Sigmoid colon (tissue), 7 donors: ENCODE data around the gene HACD2. TPM values are rescaled to one million over a fixed set of nuclear protein-coding genes. Genes with fewer than 3 reads are reported as not detected.

Source experiments
- DNase-seq: peaks from one replicate; pipeline ENCODE4 v3.0.0-alpha.2; 2019
- H3K27ac ChIP-seq, 4 donors: fragments of 200-600 bp; sonication (generic); one replicate each; pipeline ENCODE4 v1.5.1; 2016 to 2019; ENCODE audit warnings: mild to moderate bottlenecking in 1 of 4
- H3K27me3 ChIP-seq, 3 donors: fragments of 200-600 bp; sonication (generic); one replicate each; pipeline ENCODE4 v1.5.1; 2019; ENCODE audit warnings: mild to moderate bottlenecking in 1 of 3
- H3K36me3 ChIP-seq, 4 donors: fragments of 200-600 bp; sonication (generic); one replicate each; pipeline ENCODE4 v1.5.1; 2016 to 2019
- H3K4me1 ChIP-seq, 4 donors: fragments of 200-600 bp; sonication (generic); one replicate each; pipeline ENCODE4 v1.5.1; 2017 to 2019
- H3K4me3 ChIP-seq, 4 donors: fragments of 200-600 bp; sonication (generic); one replicate each; pipeline ENCODE4 v1.5.1; 2017 to 2019; ENCODE audit warnings: mild to moderate bottlenecking in 2 of 4, moderate library complexity in 1 of 4
- H3K9me3 ChIP-seq, 4 donors: fragments of 200-600 bp in 3 of 4; sonication (generic) in 3 of 4; one replicate each; pipeline versions ENCODE4 v1.5.1 to v1.6.1; 2013 to 2019
- EP300 ChIP-seq, 4 donors: sonication (generic); formaldehyde crosslinking; IDR thresholded peaks; one replicate each; pipeline ENCODE4 v1.6.1; 2017; ENCODE audit warnings: antibody characterized with exemption in 4 of 4
- POLR2A ChIP-seq, 2 donors: fragments of 450-650 bp; IDR thresholded peaks; one replicate each; pipeline ENCODE4 v1.6.1; 2016; ENCODE audit warnings: antibody characterized with exemption in 2 of 2, mild to moderate bottlenecking in 2 of 2, moderate library complexity in 2 of 2
- POLR2AphosphoS5 ChIP-seq, 4 donors: sonication (generic); formaldehyde crosslinking; IDR thresholded peaks; one replicate each; pipeline ENCODE4 v1.6.1; 2017; ENCODE audit warnings: antibody characterized with exemption in 4 of 4
- WGBS, 2 donors: extraction: QIAGEN DNeasy Blood & Tissue Kit; methylation state at CpG; one replicate each; pipeline ENCODE4 v1.1.7; 2013; 5-methylcytosine and 5-hydroxymethylcytosine counted together
- intact Hi-C: fragments of 100-400 bp; cut with DNase I; formaldehyde crosslinking; loops from one replicate; pipeline ENCODE4 v1.15.1; 2023
- polyA plus RNA-seq, 3 donors: library from polyadenylated mRNA; stranded (reverse); fragments of 200-250 nt; gene quantifications; one replicate each; pipeline ENCODE4 v1.2.3, GENCODE V29; 2013
- total RNA-seq, 4 donors: library from RNA; depleted of rRNA; stranded (reverse); fragments of >200 nt; gene quantifications; one replicate each; pipeline ENCODE4 v1.1.0, GENCODE V29; 2016
- TF ChIP-seq, protein P1 (sequence below), 4 experiments: fragments of 450-650 bp in 3 of 4; fragments of 200-600 bp in 1 of 4; IDR thresholded peaks; one replicate each; pipeline ENCODE4 v1.5.1; 2016 to 2019; ENCODE audit warnings: antibody characterized with exemption in 4 of 4, mild to moderate bottlenecking in 3 of 4, moderate library complexity in 2 of 4
- donor health status: healthy with polysubstance abuse.
- donor health status: Bipolar disorder and iron deficiency.
- donor health status: healthy.

HACD2 gene
- total and polyA plus RNA-seq, 7 donors: 6.6 to 26.4 (median 18.6) TPM

- WGBS, 2 donors: 63 to 88% methylated on average over 2 of the region's 2 CpGs
- peaks cover 0 to 12% (median 0%) of the 10 kb centered on the region in 4 donors for H3K9me3 ChIP-seq
Measured at GRCh38 chr3:123587401-123587800, 2.5 kb upstream of the HACD2 start.

DNA sequence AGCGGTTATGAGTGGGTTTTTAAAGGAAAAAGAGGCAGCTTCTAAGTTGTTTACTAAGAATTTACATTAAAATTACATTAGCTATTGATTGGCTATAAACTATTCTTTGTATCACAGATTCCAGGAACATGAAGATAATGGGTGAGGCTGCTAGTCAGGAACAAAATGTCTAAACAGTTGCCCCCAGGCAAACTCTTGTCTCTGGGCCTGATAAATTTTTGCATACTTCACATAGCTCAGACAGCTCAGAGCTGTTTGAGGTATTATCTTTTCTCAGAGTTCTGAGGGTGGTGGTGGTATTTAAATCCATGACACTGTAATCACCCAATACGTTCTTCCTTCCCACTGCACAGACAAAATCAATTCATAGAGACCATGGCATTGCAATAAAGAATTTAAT is 2.1 kb upstream of the HACD2 start:
- H3K4me1 ChIP-seq: peaks cover 0 to 22% (median 12%) of the 10 kb centered on the region in 4 donors
- H3K27ac ChIP-seq: no peak overlapping the region
- H3K9me3 ChIP-seq: peaks cover 0 to 12% (median 0%) of the 10 kb centered on the region in 4 donors
- DNase-seq: no peak
- no peaks in the 10 kb centered on the region for H3K36me3 ChIP-seq
- no peaks in the 10 kb centered on the region for H3K27me3 ChIP-seq
- H3K4me3 ChIP-seq: no peak overlapping the region
- intact Hi-C loops: no loop called here
- TF ChIP-seq, protein P1, sequence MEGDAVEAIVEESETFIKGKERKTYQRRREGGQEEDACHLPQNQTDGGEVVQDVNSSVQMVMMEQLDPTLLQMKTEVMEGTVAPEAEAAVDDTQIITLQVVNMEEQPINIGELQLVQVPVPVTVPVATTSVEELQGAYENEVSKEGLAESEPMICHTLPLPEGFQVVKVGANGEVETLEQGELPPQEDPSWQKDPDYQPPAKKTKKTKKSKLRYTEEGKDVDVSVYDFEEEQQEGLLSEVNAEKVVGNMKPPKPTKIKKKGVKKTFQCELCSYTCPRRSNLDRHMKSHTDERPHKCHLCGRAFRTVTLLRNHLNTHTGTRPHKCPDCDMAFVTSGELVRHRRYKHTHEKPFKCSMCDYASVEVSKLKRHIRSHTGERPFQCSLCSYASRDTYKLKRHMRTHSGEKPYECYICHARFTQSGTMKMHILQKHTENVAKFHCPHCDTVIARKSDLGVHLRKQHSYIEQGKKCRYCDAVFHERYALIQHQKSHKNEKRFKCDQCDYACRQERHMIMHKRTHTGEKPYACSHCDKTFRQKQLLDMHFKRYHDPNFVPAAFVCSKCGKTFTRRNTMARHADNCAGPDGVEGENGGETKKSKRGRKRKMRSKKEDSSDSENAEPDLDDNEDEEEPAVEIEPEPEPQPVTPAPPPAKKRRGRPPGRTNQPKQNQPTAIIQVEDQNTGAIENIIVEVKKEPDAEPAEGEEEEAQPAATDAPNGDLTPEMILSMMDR (IDR thresholded peaks at IDR 0.05): no peak
- no peak for TF ChIP-seq POLR2A (IDR thresholded peaks at IDR 0.05)
- TF ChIP-seq POLR2AphosphoS5 (IDR thresholded peaks at IDR 0.05): no peak
- no peak for TF ChIP-seq EP300 (IDR thresholded peaks at IDR 0.05)
- 81 to 89% methylated on average over 2 of the region's 2 CpGs for WGBS, 2 donors

More at GRCh38 chr3:123587401-123587800, 2.5 kb upstream of the HACD2 start:
- H3K27me3 ChIP-seq: no peaks in the 10 kb centered on the region
- H3K27ac ChIP-seq: no peak overlapping the region
- DNase-seq: no peak
- TF ChIP-seq POLR2AphosphoS5 (IDR thresholded peaks at IDR 0.05) (no peak), EP300 (IDR thresholded peaks at IDR 0.05) (no peak), POLR2A (IDR thresholded peaks at IDR 0.05) (no peak)
- TF ChIP-seq, protein P1 (IDR thresholded peaks at IDR 0.05): no peak
- peaks cover 0 to 22% (median 12%) of the 10 kb centered on the region in 4 donors for H3K4me1 ChIP-seq
- intact Hi-C loops: no loop called here
- no peaks in the 10 kb centered on the region for H3K36me3 ChIP-seq
- no peak overlapping the region for H3K4me3 ChIP-seq

- Histone ChIP-seq H3K9me3 (peaks cover 0 to 11% (median 0%) of the 10 kb centered on the region in 4 donors), H3K4me3 (peak overlapping the region; percentile 86 to 99 (median 93)), H3K4me1 (peaks cover 0 to 22% (median 12%) of the 10 kb centered on the region in 4 donors), H3K27me3 (no peaks in the 10 kb centered on the region), H3K27ac (peak overlapping the region; percentile 91 to 96 (median 95)), H3K36me3 (peaks cover 0 to 4% (median 0%) of the 10 kb centered on the region in 4 donors)
- 2 to 6% methylated on average over 10 of the region's 10 CpGs for WGBS, 2 donors
- TF ChIP-seq POLR2AphosphoS5 (IDR thresholded peaks at IDR 0.05): no peak
- no peak for TF ChIP-seq EP300 (IDR thresholded peaks at IDR 0.05)
- TF ChIP-seq, protein P1 (IDR thresholded peaks at IDR 0.05): no peak
- no peak for TF ChIP-seq POLR2A (IDR thresholded peaks at IDR 0.05)
- intact Hi-C loops: no loop called here
- DNase-seq: no peak
Measured at GRCh38 chr3:123586131-123586530, 1.3 kb upstream of the HACD2 start.

- WGBS, 2 donors: 1% methylated on average over 65 of the region's 65 CpGs
- Histone ChIP-seq H3K27me3 (no peaks in the 10 kb centered on the region), H3K4me1 (peaks cover 0 to 22% (median 12%) of the 10 kb centered on the region in 4 donors), H3K36me3 (peaks cover 0 to 21% (median 0%) of the 10 kb centered on the region in 4 donors), H3K27ac (peak overlapping the region; percentile 91 to 96 (median 95)), H3K9me3 (no peaks in the 10 kb centered on the region), H3K4me3 (peak overlapping the region; percentile 86 to 99 (median 93))
- TF ChIP-seq POLR2AphosphoS5 (IDR thresholded peaks at IDR 0.05): no peak
- TF ChIP-seq, protein P1 (IDR thresholded peaks at IDR 0.05): peak in 1 of 4 experiments; percentile 38
- intact Hi-C loops: loop anchor here (2.0 kb wide), 1 partner anchor 138 kb away; no protein-coding TSS in a partner anchor
- DNase-seq: peak; percentile 83
Measured at GRCh38 chr3:123584284-123584987, 417 bp downstream of the HACD2 start.
